Mucosa of descending colon (tissue), 3 donors: ENCODE data around the gene TMEM234. TPM values are rescaled to one million over a fixed set of nuclear protein-coding genes. Genes with fewer than 3 reads are reported as not detected.

Experiments used
- ATAC-seq: fragments of 200-7000 bp; cut with Tn5 transposase; one replicate; pipeline ENCODE4 v1.9.1; 2020; ENCODE audit warnings: mild to moderate bottlenecking, moderate library complexity
- DNase-seq, 3 donors: peaks; one replicate each; pipeline ENCODE4 v3.0.0-alpha.2; 2020
- H3K36me3 ChIP-seq: fragments of 200-600 bp; one replicate; pipeline ENCODE4 v1.8.0; 2021; ENCODE audit warnings: low read depth, mild to moderate bottlenecking
- H3K4me1 ChIP-seq: fragments of 200-600 bp; one replicate; pipeline ENCODE4 v1.8.0; 2021; ENCODE audit warnings: low read depth, mild to moderate bottlenecking
- H3K4me3 ChIP-seq: fragments of 200-600 bp; one replicate; pipeline ENCODE4 v1.8.0; 2021; ENCODE audit warnings: mild to moderate bottlenecking
- H3K9me3 ChIP-seq: fragments of 200-600 bp; one replicate; pipeline ENCODE4 v1.8.0; 2021; ENCODE audit warnings: mild to moderate bottlenecking
- CTCF ChIP-seq: fragments of 200-600 bp; IDR thresholded peaks from one replicate; pipeline ENCODE4 v1.8.0; 2022; ENCODE audit warnings: antibody characterized with exemption, mild to moderate bottlenecking
- intact Hi-C, 2 donors: fragments of 100-400 bp; cut with DNase I in 1 of 2; cut with micrococcal nuclease in 1 of 2; formaldehyde crosslinking; loops; one replicate each; pipeline versions ENCODE4 v1.11.0 to v1.11.1; 2022; cut with DNase I, micrococcal nuclease
- total RNA-seq, 3 donors: library from RNA; stranded (reverse); fragmentation: NEBNext Ultra II Directional in 2 of 3; extraction: Animal tissue kit (Norgen Biotek cat#: 25700) in 2 of 3; gene quantifications; one replicate each; pipeline versions ENCODE4 v1.2.1 to v1.2.4, GENCODE V29; 2021 to 2023
- donor health status: DM: no; HTN: no; CAD: no; lungs with moderate emphysema.
- donor health status: DM: no; HTN: no; CAD: no.
- donor health status: DM: no; HTN: yes; CAD: no.

Gene TMEM234
- total RNA-seq, 3 donors from 2014 or later = 21.1 to 35.6 (median 28.0) TPM

DNA sequence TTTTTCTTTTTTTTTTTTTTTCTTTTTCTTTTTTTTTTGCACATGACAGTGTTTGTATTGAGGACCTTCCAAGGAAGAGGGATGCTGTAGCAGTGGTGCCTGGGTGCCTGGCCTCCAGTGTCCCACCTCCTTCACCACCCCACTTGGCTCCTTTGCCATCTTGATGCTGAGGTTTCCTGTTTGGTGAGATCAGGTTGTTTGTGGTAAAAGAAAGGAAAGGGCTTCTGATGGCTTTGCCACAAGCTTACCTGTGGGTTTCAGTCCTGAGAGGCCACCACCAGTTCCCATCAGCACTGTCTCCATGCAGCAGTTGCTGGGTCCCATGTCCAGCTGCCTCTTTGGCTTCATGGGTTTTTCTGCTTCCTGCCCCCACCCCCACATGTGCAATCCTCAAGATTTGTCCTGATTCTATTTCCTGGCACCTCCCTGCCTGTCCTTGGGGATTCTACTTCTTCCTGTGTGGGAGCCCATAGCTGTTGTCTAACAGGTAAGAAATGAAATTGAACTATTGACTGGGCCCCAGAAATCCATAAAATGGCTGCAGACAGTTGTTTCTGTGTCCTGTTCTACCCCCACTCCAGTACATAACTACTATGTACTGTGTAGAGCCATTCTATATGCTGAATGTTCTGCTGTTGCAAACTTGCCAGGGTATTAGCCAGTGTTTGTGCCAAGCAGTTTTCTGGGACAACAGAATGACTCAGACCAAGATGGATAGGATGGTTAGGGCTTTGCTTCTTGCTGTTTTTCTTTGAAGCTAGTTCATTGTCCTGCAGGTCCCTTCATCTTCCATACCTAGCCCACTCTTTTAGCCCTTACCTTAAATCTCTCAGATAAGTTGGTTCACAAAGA lies 26.0 kb downstream of the TMEM234 start:
- intact Hi-C loops = no loop called here
- no peaks in the 10 kb centered on the region for H3K9me3 ChIP-seq
- TF ChIP-seq CTCF = no peak
- DNase-seq = no peak
- peaks cover under 1% of the 10 kb centered on the region for H3K4me1 ChIP-seq
- no peak for ATAC-seq
- H3K4me3 ChIP-seq = no peak overlapping the region
- H3K36me3 ChIP-seq = peaks cover 9% of the 10 kb centered on the region

GRCh38 chr1:32195531-32195930 lies 26.6 kb downstream of the TMEM234 start:
- DNase-seq = no peak
- intact Hi-C loops = no loop called here
- H3K9me3 ChIP-seq = no peaks in the 10 kb centered on the region
- no peak for ATAC-seq
- H3K4me1 ChIP-seq = no peaks in the 10 kb centered on the region
- H3K36me3 ChIP-seq = peaks cover 9% of the 10 kb centered on the region
- no peak for TF ChIP-seq CTCF
- no peak overlapping the region for H3K4me3 ChIP-seq

- ATAC-seq = no peak
- no peaks in the 10 kb centered on the region for H3K9me3 ChIP-seq
- intact Hi-C loops = no loop called here
- no peaks in the 10 kb centered on the region for H3K4me1 ChIP-seq
- TF ChIP-seq CTCF = no peak
- DNase-seq = no peak
- no peak overlapping the region for H3K4me3 ChIP-seq
- peaks cover 13% of the 10 kb centered on the region for H3K36me3 ChIP-seq
Observed at GRCh38 chr1:32194984-32195383, 27.2 kb downstream of the TMEM234 start.

DNA sequence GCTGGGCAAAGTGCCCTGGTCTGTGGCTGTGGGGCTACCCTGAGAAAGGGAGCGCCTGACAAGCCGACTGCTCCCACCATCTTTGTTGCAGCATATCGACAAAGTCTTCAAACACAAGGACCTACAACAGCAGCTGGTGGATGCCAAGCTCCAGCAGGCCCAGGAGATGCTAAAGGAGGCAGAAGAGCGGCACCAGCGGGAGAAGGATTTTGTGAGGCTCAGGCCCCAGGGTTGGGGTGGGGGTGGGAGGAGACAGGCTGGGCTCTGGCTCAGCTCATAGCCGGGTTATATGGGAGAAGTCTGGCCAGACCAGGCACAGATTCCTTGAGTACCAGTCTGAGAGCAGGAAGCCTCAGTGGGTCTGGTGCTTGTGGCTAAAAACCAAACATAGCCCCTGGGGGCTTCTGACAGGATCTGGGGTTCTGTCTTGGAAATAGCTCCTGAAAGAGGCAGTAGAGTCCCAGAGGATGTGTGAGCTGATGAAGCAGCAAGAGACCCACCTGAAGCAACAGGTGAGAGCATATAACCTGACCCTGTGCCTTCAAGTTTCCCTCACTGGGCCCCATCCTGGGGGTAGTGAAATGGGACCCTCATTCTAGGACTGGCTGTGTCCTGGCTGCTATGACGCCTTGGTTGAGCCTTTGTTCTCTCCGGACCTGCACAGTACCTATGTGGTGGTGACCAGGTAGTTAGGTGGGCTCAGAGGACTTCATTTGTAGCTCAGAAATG lies 29.8 kb downstream of the TMEM234 start:
- ATAC-seq (no peak), DNase-seq (no peak)
- Histone ChIP-seq H3K4me3 (no peak overlapping the region), H3K9me3 (no peaks in the 10 kb centered on the region), H3K4me1 (no peaks in the 10 kb centered on the region), H3K36me3 (peaks cover 25% of the 10 kb centered on the region)
- no peak for TF ChIP-seq CTCF
- intact Hi-C loops = no loop called here

- Histone ChIP-seq H3K36me3 (peaks cover 22% of the 10 kb centered on the region), H3K4me3 (no peak overlapping the region), H3K4me1 (no peaks in the 10 kb centered on the region), H3K9me3 (no peaks in the 10 kb centered on the region)
- no peak for TF ChIP-seq CTCF
- ATAC-seq (no peak), DNase-seq (no peak)
- intact Hi-C loops = no loop called here
Observed at GRCh38 chr1:32187850-32188249, 34.3 kb downstream of the TMEM234 start.
